GM15510 (cell line): Measurements from ENCODE around the gene ELMO2.

Source experiments
- POLR2A ChIP-seq: IDR thresholded peaks from 3 replicates; pipeline ENCODE4 v1.6.1; 2011; ENCODE audit warnings: borderline replicate concordance; ENCODE audit not compliant: insufficient read length; ENCODE audit errors: extremely low read depth

The ELMO2 gene

GRCh38 chr20:46342451-46343347 is 63.7 kb downstream of the ELMO2 start:
- TF ChIP-seq POLR2A, result no peak

GRCh38 chr20:46342010-46342378 is 64.4 kb downstream of the ELMO2 start:
- TF ChIP-seq POLR2A, result no peak

GRCh38 chr20:46341074-46342009 is 65.1 kb downstream of the ELMO2 start:
- no peak for TF ChIP-seq POLR2A

- no peak for TF ChIP-seq POLR2A
These were observed 67.4 kb downstream of the ELMO2 start for GRCh38 chr20:46339037-46339436.

- no peak for TF ChIP-seq POLR2A
These were observed 69.7 kb downstream of the ELMO2 start for GRCh38 chr20:46336735-46337134.

GRCh38 chr20:46334303-46334904 is 72.0 kb downstream of the ELMO2 start:
- TF ChIP-seq POLR2A, result no peak

GRCh38 chr20:46333161-46333991 is 73.0 kb downstream of the ELMO2 start:
- no peak for TF ChIP-seq POLR2A

- TF ChIP-seq POLR2A, result no peak
These were observed 73.8 kb downstream of the ELMO2 start for GRCh38 chr20:46332373-46333160.

- TF ChIP-seq POLR2A, result no peak
These were observed 74.6 kb downstream of the ELMO2 start for GRCh38 chr20:46331611-46332361.

GRCh38 chr20:46330831-46331371 is 75.5 kb downstream of the ELMO2 start:
- TF ChIP-seq POLR2A, result no peak

- TF ChIP-seq POLR2A, result no peak
These were observed 76.2 kb downstream of the ELMO2 start for GRCh38 chr20:46330072-46330763.

- TF ChIP-seq POLR2A, result no peak
These were observed 78.1 kb downstream of the ELMO2 start for GRCh38 chr20:46328200-46328882.

- TF ChIP-seq POLR2A, result no peak
These were observed 78.9 kb downstream of the ELMO2 start for GRCh38 chr20:46327557-46327956.
